Esophagus squamous epithelium (tissue), 4 donors: Measurements from ENCODE around the gene PDZRN3.

ENCODE experiments used
- CTCF ChIP-seq, 6 experiments: fragments of 450-650 bp in 4 of 6; fragments of 200-600 bp in 2 of 6; sonication (generic) in 2 of 6; IDR thresholded peaks; one replicate each; pipeline ENCODE4 v1.5.1; 2016 to 2019; ENCODE audit warnings: antibody characterized with exemption in 6 of 6, mild to moderate bottlenecking in 4 of 6, moderate library complexity in 4 of 6
- POLR2A ChIP-seq, 4 donors: fragments of 450-650 bp; IDR thresholded peaks; one replicate each; pipeline ENCODE4 v1.6.1; 2017; ENCODE audit warnings: antibody characterized with exemption in 4 of 4, mild to moderate bottlenecking in 4 of 4, moderate library complexity in 3 of 4

GRCh38 chr3:73473898-73474416, 150.8 kb downstream of the PDZRN3 start:
- TF ChIP-seq CTCF (IDR thresholded peaks at IDR 0.05) (no peak), POLR2A (IDR thresholded peaks at IDR 0.05) (no peak)
